GM21825 (cell line): Measurements from ENCODE around the gene SLC41A3.
"Not testable (repeated sequence)": the region's sequence is repeated elsewhere in the genome, so short reads cannot be mapped to it uniquely, and the experiment has no call there.

Experiments
- ATAC-seq: cut with Tn5 transposase; IDR thresholded peaks from one replicate; pipeline ENCODE4 v1.9.1; 2021; ENCODE audit warnings: mild to moderate bottlenecking, moderate library complexity; ENCODE audit not compliant: unreplicated experiment

SLC41A3 gene

GRCh38 chr3:126008219-126008618 lies 75.7 kb downstream of the SLC41A3 start:
- ATAC-seq: no peak

- ATAC-seq: no peak
Observed at GRCh38 chr3:126005951-126006350, 78.0 kb downstream of the SLC41A3 start.

GRCh38 chr3:126004692-126005091 lies 79.2 kb downstream of the SLC41A3 start:
- no peak for ATAC-seq

- ATAC-seq: no peak
Observed at GRCh38 chr3:126004217-126004616, 79.7 kb downstream of the SLC41A3 start.

GRCh38 chr3:126003447-126004190 lies 80.3 kb downstream of the SLC41A3 start:
- ATAC-seq: no peak

GRCh38 chr3:126002189-126002588 lies 81.7 kb downstream of the SLC41A3 start:
- no peak for ATAC-seq

- ATAC-seq: not testable (repeated sequence)
Observed at GRCh38 chr3:125996751-125997150, 87.2 kb downstream of the SLC41A3 start.

- peak; percentile 95 for ATAC-seq
Observed at GRCh38 chr3:125990253-125990970, 93.5 kb downstream of the SLC41A3 start.

GRCh38 chr3:125984951-125985350 lies 99.0 kb downstream of the SLC41A3 start:
- not testable (repeated sequence) for ATAC-seq

GRCh38 chr3:125977104-125977503 lies 106.8 kb downstream of the SLC41A3 start:
- ATAC-seq: not testable (repeated sequence)

- ATAC-seq: not testable (repeated sequence)
Observed at GRCh38 chr3:125976003-125976390, 107.9 kb downstream of the SLC41A3 start.

GRCh38 chr3:125975245-125976002 lies 108.5 kb downstream of the SLC41A3 start:
- ATAC-seq: not testable (repeated sequence)

- ATAC-seq: peak; percentile 52
Observed at GRCh38 chr3:125971997-125972944, 111.7 kb downstream of the SLC41A3 start.

GRCh38 chr3:125968701-125969592 lies 115.0 kb downstream of the SLC41A3 start, which contains the start of gene ROPN1B:
TSS of gene ROPN1B (plus strand) at chr3:125969178. CDS start at chr3:125972055, 2,877 bp downstream.
- not testable (repeated sequence) for ATAC-seq

GRCh38 chr3:125968121-125968520 lies 115.8 kb downstream of the SLC41A3 start:
- ATAC-seq: not testable (repeated sequence)

- no peak for ATAC-seq
Observed at GRCh38 chr3:125967156-125967555, 116.8 kb downstream of the SLC41A3 start.

- ATAC-seq: no peak
Observed at GRCh38 chr3:125965505-125965904, 118.4 kb downstream of the SLC41A3 start.

GRCh38 chr3:125963834-125964233 lies 120.1 kb downstream of the SLC41A3 start:
- not testable (repeated sequence) for ATAC-seq

- ATAC-seq: no peak
Observed at GRCh38 chr3:125961289-125961589, 122.7 kb downstream of the SLC41A3 start.
